ENCODE measurements around the gene KAT7.

DNA sequence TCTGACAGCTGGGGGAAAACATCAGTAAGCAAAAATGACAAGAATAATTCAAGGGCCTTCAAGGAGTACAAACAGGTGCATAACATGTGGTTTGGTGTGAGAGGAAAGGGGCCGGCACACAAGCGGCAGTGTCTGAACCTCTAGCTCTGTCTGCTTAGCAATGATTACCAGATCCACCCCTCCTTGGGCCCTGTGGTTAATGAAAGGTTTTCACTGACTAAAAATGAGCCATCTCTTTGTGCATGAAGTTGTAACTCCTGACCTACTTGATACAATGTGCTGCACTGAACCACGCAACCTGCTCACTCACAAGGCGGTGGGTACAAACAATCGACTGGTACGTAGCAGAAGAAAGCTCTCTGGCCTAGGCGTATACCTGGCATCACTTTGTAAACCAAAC, 39.7 kb upstream of the KAT7 start:
- TF ChIP-seq, protein P1, sequence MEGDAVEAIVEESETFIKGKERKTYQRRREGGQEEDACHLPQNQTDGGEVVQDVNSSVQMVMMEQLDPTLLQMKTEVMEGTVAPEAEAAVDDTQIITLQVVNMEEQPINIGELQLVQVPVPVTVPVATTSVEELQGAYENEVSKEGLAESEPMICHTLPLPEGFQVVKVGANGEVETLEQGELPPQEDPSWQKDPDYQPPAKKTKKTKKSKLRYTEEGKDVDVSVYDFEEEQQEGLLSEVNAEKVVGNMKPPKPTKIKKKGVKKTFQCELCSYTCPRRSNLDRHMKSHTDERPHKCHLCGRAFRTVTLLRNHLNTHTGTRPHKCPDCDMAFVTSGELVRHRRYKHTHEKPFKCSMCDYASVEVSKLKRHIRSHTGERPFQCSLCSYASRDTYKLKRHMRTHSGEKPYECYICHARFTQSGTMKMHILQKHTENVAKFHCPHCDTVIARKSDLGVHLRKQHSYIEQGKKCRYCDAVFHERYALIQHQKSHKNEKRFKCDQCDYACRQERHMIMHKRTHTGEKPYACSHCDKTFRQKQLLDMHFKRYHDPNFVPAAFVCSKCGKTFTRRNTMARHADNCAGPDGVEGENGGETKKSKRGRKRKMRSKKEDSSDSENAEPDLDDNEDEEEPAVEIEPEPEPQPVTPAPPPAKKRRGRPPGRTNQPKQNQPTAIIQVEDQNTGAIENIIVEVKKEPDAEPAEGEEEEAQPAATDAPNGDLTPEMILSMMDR (IDR thresholded peaks at IDR 0.05): no peak
- TF ChIP-seq POLR2A (IDR thresholded peaks at IDR 0.05) (no peak), EP300 (IDR thresholded peaks at IDR 0.05) (no peak)

All from ovary (tissue), 3 donors.